Measurements from ENCODE around the gene CDK2. TPM values are rescaled to one million over a fixed set of nuclear protein-coding genes. Genes with fewer than 3 reads are reported as not detected.

CDK2 gene
- total and polyA plus RNA-seq, 2 of the 4 experiments (the other 2 are of a cell fraction): 42.5 to 61.7 TPM

DNA sequence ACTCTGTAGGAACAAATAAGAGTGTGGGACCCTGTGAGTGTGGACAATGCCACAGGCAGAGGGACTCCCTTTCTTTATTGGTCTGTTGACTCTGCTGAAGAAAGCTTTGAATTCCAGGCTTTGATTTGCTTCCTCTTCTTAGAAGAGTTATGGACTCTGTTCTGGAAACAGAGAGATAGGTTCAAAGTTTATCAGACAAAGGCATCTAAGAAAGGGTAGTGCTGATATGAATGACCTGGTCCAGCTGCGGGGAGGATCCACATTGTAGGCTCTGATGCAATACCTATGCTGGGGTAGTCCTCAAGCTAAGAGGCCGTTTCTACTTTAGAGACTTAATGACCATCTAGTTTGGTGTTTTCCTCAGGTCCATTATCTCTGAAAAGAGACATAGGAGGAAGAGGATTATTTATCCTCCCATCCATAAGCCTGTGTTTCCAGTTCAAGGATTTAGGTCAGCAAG, 43.5 kb downstream of the CDK2 start:
- WGBS, 2 experiments (ENCODE audit: extremely low coverage in 2 of 2, insufficient read length in 1 of 2): no CpG with 5 or more reads among the region's 2 CpGs
- DNase-seq (no peak), ATAC-seq (ENCODE audit: low read depth) (no peak)
- dilution Hi-C loops (cut with HindIII; ENCODE audit: low sequenced_read_pairs, unreplicated experiment) (no loop called here), in situ Hi-C loops (cut with MboI; ENCODE audit: low sequenced_read_pairs) (no loop called here), intact Hi-C loops (cut with micrococcal nuclease) (no loop called here)
- H2BK5ac ChIP-seq (ENCODE audit: low read depth, low read length, poor library complexity, severe bottlenecking): no peak overlapping the region
- no peaks in the 10 kb centered on the region for H4K20me1 ChIP-seq (ENCODE audit: insufficient read depth, low read length)
- no peak overlapping the region for H3K56ac ChIP-seq (ENCODE audit: extremely low read depth, insufficient read depth, low read length)
- H3K79me1 ChIP-seq (ENCODE audit: low read depth in 1 of 2, low read length in 2 of 2): peaks cover 3 to 12% of the 10 kb centered on the region in 2 experiments; a peak in 3 of 4 replicates
- no peak overlapping the region for H3K23ac ChIP-seq (ENCODE audit: low read depth, low read length)
- POLR2A ChIA-PET (ENCODE audit: unreplicated experiment): no interaction called here
- no peak overlapping the region for H3K14ac ChIP-seq (replicated peaks; ENCODE audit: low read depth, low read length)
- H4K91ac ChIP-seq (ENCODE audit: insufficient read depth, low read depth, low read length): no peak overlapping the region
- peaks cover 7% of the 10 kb centered on the region for H3K9me1 ChIP-seq (ENCODE audit: insufficient read depth, low read length)
- H4K8ac ChIP-seq (ENCODE audit: low read depth in 2 of 2, low read length in 2 of 2): no peak overlapping the region
- H2BK15ac ChIP-seq (ENCODE audit: low read depth, low read length): no peak overlapping the region
- H3K9ac ChIP-seq (ENCODE audit: low read depth, low read length): no peak overlapping the region
- no peaks in the 10 kb centered on the region; the same call in 1 of the 2 replicates for H3K36me3 ChIP-seq (ENCODE audit: control insufficient read depth, insufficient read depth, low read length)
- no peaks in the 10 kb centered on the region for H3K27me3 ChIP-seq (ENCODE audit: control insufficient read depth, insufficient read depth, low read length)
- no peak overlapping the region for H3K4me2 ChIP-seq (ENCODE audit: low read depth, low read length)
- H2BK20ac ChIP-seq (ENCODE audit: low read depth, low read length): no peak overlapping the region
- H3K4me3 ChIP-seq (ENCODE audit: insufficient read depth, low read depth, low read length): no peak overlapping the region
- no peak overlapping the region for H2AK5ac ChIP-seq (ENCODE audit: low read depth, low read length)
- no peak overlapping the region for H2AFZ ChIP-seq (replicated peaks; ENCODE audit: low read length, poor library complexity)
- no peak overlapping the region for H4K5ac ChIP-seq (ENCODE audit: low read depth, low read length)
- no peak overlapping the region for H2AK9ac ChIP-seq (replicated peaks; ENCODE audit: low read depth, low read length, poor library complexity)
- H3K9me3 ChIP-seq (ENCODE audit: control insufficient read depth, insufficient read depth, low read length): no peaks in the 10 kb centered on the region
- H3K18ac ChIP-seq (ENCODE audit: low read depth, low read length): no peak overlapping the region
- TF ChIP-seq FOS (IDR thresholded peaks at IDR 0.05; ENCODE audit: low read depth, low read length) (no peak), POLR2A (IDR thresholded peaks at IDR 0.05; ENCODE audit: low read depth, low read length) (no peak), CEBPB (IDR thresholded peaks at IDR 0.05; ENCODE audit: low read depth, low read length) (peak; percentile 53)
- H3K27ac ChIP-seq (ENCODE audit: insufficient read depth, low read length): no peak overlapping the region
- no peaks in the 10 kb centered on the region for H3K4me1 ChIP-seq (ENCODE audit: control insufficient read depth, insufficient read depth, low read length)
- H2BK120ac ChIP-seq (ENCODE audit: low read depth, low read length): no peak overlapping the region
- CTCF ChIA-PET: no interaction called here
- no peak overlapping the region for H3K4ac ChIP-seq (ENCODE audit: low read depth, low read length)
- BruUV-seq (replicated peaks): no TSS peak
